Measurements from ENCODE around the gene GIT1.

- TF ChIP-seq POLR2AphosphoS5 (IDR thresholded peaks at IDR 0.05; ENCODE audit: low read depth) (no peak), CTCF (IDR thresholded peaks at IDR 0.05; ENCODE audit: insufficient read depth, low read length) (no peak), REST (IDR thresholded peaks at IDR 0.05; ENCODE audit: insufficient replicate concordance, low read depth) (no peak), SPI1 (IDR thresholded peaks at IDR 0.05; ENCODE audit: borderline replicate concordance, low read depth) (no peak)
Observed at GRCh38 chr17:29571486-29571882, 18.0 kb downstream of the GIT1 start.
